SU-DHL-6 (cell line): ENCODE measurements around the gene ZNF582.

Experiments used
- EZH2phosphoT487 ChIP-seq: fragments of 200-600 bp; sonication (generic), shearing (Covaris generic); conservative IDR thresholded peaks from 2 replicates; pipeline ENCODE4 v1.6.1; 2018; ENCODE audit warnings: mild to moderate bottlenecking, antibody characterized with exemption, low read length, moderate library complexity, mixed read lengths
- TF ChIP-seq, protein P1 (sequence below): fragments of 200-600 bp; sonication (generic); IDR thresholded peaks from one replicate; pipeline ENCODE4 v1.5.1; 2017; ENCODE audit warnings: antibody characterized with exemption, mild to moderate bottlenecking, low read length, moderate library complexity; ENCODE audit not compliant: insufficient read depth, poor library complexity, severe bottlenecking

DNA sequence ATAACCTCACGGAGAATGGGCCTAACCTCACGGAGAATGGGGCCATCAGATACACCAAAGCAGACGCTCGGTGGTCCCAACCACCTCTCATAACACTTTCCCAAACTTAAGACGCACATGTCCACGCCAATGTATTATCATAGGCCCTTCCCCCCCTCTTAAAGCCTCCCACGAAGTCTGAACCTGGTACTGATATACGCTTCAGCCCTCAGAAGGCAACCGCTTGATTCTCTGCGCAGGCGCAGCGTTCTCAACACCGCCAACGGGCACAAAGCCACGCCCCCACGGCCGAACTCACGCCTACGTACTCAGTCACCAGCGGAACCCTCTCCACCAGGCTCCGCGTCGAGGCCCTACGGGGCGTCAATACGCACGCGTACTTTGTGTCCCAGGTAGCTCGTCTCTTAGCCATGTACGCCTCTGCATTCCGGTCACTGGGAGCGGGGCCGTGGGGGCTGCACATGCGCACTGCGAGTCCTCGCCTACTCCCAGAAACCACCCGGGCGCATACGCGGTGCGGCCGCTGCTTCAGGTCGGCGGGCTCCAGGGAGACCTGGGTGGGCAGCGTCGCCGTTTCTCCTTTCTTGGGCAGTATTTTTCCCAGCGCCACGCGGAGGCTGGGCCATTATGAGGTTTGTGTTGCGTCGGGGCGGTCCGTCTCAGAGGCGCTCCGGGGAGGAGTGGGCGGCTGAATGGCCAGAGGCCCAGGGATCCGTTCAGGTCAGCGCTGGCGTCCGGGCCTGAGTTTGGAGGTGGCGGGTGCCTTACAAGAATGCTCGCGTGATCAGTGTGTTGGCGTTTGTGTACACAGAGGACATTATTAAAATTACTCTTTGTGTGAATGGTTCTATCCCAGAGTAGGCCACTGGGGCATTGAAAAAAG is 25.3 kb downstream of the ZNF582 start:
- TF ChIP-seq, protein P1, sequence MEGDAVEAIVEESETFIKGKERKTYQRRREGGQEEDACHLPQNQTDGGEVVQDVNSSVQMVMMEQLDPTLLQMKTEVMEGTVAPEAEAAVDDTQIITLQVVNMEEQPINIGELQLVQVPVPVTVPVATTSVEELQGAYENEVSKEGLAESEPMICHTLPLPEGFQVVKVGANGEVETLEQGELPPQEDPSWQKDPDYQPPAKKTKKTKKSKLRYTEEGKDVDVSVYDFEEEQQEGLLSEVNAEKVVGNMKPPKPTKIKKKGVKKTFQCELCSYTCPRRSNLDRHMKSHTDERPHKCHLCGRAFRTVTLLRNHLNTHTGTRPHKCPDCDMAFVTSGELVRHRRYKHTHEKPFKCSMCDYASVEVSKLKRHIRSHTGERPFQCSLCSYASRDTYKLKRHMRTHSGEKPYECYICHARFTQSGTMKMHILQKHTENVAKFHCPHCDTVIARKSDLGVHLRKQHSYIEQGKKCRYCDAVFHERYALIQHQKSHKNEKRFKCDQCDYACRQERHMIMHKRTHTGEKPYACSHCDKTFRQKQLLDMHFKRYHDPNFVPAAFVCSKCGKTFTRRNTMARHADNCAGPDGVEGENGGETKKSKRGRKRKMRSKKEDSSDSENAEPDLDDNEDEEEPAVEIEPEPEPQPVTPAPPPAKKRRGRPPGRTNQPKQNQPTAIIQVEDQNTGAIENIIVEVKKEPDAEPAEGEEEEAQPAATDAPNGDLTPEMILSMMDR = no peak
- no peak for TF ChIP-seq EZH2phosphoT487
